ENCODE measurements around the gene PBRM1.

Gene PBRM1

DNA sequence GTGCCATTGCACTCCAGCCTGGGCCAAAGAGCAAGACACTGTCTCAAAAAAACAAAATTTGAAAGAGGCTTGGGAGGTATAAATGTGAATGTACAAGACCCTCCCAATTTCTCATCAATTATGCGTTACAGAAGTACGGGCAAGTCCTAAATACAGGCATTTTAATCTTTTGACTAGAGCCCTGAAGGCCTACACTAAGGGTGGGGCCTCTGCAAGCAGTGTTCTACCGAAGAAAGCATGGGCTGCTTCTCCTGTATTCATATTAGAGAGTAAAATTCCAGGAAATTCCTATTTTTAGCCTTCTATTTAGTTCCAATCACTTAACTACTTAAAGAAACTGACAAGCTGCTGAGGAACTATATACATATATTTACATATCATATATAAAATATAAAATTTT, 25.7 kb downstream of the PBRM1 start:
- DNase-seq = no peak

DNA sequence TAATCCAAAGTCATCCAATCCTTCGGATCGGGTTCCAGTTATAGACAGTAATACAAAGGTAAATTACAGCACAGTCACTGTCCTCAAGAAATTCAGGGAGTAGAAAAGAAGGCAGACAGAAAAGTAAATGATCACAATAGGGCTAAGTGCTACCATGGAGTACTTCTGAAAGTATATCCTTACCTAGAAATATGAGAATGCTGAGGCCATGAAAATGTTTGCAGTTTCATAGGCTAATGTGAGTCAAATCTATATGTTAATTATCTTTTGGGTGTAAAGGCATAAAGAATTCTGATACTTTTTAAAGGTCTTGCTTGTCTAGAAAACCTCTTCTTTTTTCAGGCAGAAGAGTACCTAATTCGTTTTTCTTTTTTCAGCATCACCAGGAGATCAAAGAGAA, 29.8 kb downstream of the PBRM1 start:
- no peak for DNase-seq

DNA sequence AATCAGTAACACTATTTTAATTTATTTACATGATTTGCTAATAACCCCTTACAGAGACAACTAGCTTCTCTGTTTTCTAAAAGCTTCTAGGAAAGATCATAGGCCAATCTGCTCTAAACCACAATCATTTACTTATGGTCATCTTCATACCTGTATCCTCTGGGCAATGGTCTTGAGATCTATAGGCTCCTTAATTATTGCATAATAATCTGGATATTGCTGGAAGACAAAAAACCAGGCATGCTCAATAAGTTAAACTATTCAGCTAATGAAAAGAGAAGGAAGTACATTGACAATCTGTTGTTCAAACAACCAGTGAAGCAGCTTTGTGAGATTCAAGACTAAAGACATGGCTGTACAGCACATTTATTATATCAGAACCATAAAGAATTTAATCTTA, 34.1 kb downstream of the PBRM1 start:
- no peak for DNase-seq

DNA sequence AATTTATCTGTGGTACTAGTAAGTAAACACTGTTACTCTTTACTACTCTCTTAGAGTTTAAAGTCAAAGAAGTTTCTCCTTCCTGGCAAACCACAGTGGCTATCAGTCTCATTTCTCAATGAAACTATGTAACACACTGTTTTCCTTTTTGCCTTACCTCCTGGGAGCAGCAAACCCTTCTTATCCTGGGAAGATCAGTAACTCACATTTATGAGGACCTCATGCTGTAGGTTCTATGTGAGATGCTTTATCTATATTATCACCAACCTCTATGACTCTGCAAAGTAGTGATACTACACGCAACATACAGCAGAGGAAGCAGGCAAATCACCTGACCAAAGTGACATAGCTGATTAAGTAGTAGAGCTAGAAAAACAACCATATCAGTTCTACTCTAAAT, 35.3 kb downstream of the PBRM1 start:
- DNase-seq = peak; percentile 72

DNA sequence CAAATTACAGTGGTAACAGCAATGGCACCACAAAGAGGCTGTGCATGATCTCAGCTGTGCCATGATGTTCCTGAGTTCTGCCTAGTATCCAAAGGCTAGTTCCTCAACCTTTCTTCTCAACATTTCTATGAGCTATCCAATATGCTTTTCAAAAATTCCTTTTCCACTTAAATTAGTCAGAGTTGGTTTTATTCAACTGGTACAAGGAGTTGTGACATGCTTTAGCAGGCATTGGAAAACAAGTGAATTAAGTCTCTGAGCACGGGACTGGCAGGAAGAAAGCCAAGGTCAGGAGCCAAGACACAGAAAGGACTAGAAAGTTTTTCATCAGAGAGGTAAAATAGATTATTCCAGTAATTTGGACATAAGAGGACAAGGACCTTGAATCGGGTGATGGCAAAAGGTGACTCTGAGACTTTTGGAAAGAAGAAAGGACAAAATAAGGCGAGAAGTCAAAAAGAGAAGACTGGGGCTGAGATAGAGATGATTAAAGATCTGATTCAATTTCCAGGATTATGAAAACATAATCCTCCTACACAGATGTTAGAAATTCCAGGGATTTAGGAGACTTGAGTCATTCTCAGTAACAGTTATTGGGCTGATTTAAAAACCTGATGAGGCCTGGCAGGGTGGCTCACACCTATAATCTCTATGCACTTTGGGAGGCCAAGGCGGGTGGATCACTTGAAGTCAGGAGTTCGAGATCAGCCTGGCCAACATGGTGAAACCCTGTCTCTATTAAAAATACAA, 36.1 kb downstream of the PBRM1 start:
- DNase-seq = no peak

DNA sequence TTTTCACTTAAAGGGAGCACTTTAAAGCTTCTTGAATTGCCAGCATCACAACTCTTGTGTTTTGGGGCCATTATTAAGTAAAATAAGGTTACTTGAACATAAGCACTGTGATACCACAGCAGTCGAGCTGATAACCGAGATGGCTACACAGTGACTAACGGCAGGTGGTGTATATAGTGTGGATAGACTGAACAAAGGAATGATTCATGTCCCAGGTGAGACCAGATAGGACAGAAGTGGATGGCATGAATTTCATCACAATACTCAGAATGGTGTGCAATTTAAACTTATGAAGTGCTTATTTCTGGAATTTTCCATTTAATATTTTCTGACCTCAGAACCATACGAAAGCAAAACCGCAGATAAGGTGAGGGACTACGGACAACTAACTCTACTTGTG, 40.2 kb downstream of the PBRM1 start:
- DNase-seq = no peak

DNA sequence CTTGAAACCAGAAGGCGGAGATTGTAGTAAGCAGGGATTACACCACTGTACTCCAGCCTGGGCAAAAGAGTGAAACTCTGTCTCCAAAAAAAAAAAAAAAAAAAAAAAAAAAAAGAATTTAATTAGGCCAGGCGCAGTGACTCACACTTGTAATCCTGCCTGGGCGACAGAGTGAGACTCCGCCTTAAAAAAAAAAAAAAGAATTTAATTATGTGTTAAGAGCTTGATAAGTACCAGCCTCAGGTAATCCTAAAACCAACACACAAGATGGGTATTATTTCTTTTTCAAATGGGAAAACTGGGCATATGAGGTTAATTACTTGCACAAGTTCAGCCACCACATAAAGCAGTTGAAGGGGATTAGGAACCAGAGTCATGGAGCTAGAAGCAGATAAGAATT, 49.0 kb downstream of the PBRM1 start:
- DNase-seq = peak; percentile 26

DNA sequence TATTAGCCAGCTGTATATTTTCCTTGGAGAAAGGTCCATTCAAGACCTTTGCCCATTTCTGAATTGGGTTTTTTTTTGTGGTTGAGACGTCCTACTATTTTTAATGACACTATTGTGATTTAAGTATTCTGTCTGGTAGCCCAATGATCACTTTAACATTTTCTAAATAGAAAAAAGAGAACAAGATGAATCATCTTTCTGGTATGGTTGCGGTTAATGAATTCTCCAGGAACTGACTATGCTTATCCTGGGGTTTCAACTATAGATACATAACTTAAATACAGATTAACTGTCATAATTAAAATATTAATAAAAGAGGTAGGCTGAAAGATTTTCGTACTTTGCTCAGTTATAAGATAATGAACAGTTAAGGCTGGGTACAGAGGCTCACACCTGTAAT, 51.9 kb downstream of the PBRM1 start:
- no peak for DNase-seq

DNA sequence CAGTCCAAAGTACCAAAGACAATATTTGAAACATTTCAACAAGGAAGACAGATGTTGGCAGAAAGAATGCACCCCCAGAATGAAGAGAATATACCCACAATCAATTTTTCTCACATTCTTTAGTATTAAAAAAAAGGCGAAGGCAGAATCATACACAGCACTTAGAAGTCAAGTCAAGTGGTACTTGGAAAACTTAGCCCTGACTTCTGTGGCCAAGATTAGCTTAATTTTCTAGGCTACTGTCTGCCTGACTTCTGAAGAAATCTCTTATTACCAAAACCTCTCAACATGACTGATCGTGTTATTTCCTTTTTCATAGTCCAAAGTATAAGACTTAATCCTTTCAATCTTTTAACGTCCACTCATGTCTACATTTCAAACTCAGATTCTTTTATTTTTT, 60.7 kb downstream of the PBRM1 start:
- DNase-seq = no peak

DNA sequence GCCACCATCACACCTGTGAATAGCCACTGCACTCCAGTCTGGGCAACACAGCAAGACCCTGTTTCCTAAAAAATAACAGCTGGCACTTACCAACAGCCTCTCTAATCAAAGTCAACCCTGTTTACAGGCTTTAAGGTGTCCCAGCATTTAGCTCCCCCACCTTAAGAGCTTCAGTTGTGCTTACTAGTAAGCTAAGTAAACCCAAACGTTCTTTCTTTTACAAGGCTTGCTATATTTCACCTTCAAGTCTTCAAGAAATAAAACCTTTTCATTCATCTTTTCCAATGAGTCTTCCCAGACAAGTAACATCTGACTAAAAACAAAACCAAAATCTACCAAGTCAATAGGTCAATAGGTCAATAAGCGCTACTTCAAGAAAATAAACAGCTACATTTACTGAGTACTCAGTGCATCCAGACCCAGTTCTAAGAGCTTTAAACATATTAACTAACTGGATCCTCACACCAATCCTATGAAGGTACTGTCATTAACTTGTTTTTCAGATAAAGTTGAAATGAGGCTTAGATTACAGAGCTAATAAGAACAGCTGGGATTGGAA, 62.4 kb downstream of the PBRM1 start:
- no peak for DNase-seq

DNA sequence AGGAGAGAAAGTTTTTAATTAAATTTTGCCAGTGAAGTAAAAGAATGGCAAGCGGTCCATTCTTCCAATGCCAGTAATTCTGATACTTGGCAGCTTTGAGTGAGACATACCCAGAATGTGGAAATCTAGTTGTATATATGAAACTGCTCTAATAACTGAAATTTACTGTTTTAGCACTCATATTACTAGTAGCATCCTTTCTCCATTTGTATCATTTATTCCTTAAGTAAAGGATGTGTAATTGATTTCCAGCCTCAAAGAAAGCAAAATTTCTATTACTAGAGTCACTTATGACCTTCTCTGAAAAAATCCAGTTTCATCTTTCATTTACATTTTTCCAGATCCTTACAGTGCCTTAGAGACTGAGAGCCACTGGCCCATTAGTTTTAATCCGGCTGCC, 65.1 kb downstream of the PBRM1 start:
- no peak for DNase-seq

DNA sequence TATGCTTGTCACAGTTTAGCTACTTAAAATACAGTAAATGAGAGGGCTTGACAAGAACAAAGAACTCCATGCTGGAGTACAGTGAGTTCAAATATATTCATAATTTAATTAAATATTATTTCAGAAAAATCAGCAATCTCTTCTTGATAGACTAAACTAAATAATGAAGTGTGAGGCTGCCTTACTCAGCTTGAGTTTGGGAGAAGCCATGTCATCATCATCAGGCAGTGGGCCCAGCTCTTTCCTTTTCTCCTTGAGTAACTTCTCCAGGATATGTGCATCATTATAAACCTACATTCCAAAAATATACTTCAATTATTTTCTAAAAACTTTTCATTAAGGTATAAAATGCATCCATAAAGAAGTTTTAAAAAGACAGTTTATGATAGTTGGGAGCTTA, 70.5 kb downstream of the PBRM1 start:
- no peak for DNase-seq

DNA sequence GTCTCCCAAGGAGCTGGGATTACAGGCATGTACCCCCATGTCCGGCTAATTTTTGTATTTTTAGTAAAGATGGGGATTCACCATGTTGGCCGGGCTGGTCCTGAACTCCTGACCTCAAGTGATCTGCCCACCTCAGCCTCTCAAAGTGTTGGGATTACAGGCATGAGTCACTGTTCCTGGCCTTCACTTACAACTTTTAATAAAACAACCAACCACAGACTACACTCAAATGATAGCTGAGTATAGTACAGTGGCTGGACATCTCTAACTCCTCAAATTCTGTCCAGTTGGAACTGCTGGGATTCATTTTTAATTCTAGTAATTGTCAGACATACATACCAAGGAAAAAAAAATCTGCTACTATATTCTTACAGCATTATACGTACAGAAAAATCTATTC, 71.0 kb downstream of the PBRM1 start:
- DNase-seq = no peak

DNA sequence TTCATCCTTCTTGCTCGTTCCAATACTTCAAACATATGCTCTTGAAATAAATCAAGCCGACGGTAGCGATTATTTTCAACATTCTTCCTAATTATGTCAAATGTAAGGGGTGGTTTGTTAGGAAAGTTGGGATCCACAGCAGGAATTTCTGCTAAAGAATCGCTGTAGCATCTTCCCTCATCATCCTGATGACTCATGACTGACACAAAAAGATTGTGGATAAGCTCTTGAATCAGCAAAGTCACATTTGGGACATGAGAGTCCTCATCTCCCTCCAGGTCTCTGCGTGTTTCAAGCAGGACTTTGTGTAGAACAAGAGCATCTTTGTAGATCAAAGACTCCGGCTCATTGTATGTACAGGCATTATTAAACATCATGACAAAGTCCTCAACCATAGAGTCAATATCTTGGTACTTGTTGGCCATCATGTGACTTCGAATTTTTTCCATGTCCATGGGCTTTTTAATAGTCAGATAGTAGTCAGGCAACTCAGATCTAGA, 76.3 kb downstream of the PBRM1 start:
- DNase-seq = no peak

DNA sequence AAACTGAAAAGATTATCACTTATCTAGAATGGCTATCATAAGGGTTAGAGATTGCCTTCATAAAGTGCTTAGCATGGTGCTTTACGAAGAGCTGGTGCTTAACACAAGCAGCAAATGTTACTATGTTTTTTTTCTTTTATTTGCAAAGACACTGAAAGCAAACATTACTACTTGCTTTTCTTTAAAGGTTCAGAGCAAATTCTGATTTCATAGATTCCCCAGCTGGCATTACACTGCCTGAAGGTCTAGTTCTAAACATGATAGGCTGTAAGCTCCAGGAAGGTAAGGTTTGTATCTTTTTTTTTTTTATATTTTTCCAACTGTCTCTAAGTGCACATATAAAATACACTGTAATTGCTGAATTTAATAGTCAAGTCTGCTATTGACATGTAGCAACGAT, 77.4 kb downstream of the PBRM1 start:
- no peak for DNase-seq

DNA sequence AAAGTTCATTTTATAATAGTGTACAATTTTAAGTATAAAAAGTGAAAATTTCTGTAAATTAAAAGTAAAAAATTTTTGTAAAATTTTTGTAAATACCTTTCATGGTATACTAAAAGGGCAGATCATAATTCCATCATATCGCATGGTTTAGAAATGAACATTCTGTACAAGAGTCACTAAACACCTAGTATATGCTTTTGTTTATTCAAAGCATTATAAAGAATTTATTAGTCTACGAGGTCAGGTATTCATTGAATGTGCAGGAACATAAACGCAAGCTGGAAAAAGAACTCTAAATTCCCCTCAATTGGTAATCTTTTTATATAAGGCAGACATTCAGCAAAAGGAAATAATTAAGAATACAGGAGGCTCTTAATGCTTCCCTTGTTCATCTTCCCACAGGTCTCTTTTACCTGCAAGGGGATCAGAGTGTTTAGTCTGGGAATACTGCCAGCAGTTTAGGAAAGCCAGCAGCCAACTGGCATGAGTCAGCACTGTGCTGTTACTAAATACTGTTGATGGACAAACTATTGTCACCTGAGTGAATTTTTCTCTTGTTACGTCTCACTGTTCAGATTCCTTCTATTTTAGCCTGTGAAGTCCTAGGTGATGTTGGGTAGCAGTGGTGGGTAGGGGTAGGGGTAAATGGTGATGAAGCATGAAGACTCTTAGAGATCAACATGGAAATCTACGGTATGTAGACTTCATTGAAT, 79.2 kb downstream of the PBRM1 start:
- no peak for DNase-seq

DNA sequence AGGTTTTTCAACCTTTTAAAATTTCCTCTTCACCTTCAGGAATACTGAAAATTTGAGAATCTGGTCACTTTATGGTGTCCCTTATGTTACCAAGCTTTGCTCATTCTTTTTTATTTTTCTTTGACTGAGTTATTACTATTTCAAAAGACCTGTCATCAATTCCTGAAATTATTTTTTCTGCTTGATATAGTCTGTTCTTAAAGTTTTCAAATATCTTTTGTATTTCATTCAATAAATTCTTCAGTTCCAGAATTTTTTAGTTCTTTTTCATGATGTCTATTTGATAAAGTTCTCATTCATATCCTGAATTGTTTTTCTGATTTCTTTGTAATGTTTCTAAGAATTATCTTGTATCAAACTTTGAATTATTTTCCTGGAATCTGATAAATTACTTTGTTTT, 85.5 kb downstream of the PBRM1 start:
- DNase-seq = no peak

DNA sequence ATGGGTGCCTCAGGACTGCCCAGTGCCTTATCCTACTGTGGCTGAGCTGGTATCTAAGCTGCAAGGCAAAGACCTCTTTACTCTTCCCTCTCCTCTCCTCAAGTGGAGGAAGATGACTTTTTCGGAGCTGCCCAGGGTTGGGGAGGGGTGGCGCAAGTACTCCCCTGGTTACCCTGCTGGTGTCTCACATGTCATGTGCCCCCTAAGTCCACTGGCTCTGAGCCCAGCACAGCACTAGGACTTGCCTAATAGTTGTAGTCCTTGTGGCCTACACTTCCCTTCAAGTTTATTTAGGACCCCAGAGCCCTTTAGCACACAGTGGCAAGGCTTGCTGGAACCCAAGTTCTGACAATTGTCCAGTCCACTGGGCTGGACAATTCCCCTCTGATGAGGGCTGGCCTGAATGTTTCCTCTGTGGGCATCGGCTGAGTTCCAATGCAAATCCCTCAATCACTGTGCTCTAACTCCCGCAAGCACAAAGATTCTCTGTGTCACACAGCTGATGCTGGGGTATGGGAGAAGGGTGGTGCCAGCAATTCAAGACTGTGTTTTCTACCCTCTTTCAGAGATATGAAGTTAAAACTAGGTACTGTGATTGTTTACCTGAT, 89.0 kb downstream of the PBRM1 start:
- no peak for DNase-seq

DNA sequence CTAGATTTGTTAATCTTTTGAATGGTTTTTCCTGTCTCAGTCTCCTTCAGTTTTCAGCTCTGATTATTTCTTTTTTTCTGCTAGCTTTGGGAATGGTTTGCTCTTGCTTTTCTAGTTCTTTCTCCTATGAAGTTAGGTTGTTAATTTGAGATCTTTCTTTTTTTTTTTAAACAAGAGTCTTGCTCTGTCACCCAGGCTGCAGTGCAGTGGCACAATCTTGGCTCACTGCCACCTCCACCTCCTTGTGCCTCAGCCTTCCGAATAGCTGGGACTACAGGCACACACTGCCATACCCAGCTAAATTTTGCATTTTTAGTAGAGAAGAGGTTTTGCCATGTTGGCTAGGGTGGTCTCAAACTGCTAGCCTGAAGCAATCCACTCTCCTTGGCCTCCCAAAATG, 92.6 kb downstream of the PBRM1 start:
- no peak for DNase-seq

DNA sequence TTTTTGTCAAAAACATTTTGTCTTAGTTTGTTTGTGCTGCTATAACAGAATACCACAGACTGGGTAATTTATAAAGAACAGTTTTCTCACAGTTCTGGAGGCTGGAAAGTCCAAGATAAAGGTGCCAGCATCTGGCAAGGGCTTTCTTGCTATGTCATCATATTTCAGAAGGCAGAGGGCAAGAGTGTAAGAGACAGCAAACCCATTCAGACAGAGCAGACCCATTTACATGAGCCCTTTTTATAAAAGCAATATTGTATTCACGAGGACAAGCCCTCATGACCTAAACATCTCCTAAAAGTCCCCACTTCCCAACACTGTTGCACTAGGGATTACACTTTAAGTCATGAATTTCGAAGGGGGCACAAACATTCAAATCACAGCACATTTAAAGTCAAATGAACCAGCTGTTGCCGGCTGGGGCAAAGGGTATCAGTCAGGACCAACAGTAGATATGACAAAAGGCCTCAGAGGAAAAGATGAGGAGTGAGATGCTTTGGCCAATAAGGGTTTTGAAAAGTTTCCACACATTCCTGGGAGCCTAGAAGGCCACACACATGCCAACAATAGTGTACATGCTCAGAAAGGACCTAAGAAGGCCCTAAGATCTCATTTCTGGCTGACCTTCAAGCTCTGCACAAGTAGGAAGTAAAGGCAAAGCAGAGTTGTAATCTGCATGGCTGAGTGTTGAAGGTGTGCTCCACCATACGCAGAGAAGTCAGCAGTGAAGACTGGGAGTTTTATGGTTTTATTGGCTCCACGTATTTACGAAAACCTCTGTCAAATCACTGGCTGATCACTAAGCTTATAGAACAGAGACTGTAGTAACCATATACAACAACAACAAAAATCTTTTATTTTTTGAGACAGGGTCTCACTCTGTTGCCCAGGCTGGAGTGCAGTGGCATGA, 111.4 kb downstream of the PBRM1 start:
- DNase-seq = no peak

DNA sequence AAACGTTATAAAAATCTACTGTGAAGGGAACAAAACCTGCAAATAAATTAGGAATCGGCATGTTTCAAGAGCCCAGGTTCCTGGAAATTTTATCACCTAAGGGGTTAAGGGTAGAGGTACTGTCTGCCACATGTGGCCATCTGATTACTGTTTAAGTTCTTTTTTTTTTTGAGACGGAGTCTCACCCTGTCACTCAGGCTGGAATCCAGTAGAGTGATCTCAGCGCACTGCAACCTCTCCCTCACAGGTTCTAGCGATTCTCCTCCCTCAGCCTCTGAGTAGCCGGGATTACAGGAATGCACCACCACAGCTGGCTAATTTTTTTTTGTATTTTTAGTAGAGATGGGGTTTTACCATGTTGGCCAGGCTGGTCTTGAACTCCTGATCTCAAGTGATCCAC, 113.5 kb downstream of the PBRM1 start:
- peak; percentile 9 for DNase-seq

DNA sequence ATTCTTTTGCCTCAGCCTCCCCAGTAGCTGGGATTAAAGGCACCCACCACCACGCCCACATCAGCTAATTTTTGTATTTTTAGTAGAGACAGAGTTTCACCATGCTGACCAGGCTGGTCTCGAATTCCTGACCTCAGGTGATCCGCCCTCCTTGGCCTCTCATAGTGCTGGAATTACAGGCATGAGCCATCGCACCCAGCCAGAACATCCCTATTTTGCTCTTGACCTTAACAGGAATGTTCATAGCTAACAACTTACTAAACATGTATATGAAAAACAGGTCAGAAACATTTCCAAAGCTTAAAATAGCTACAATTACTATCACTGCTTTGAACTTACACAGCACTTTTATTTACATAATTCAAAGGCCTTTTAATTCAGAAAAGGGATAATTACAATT, 115.6 kb downstream of the PBRM1 start:
- no peak for DNase-seq

DNA sequence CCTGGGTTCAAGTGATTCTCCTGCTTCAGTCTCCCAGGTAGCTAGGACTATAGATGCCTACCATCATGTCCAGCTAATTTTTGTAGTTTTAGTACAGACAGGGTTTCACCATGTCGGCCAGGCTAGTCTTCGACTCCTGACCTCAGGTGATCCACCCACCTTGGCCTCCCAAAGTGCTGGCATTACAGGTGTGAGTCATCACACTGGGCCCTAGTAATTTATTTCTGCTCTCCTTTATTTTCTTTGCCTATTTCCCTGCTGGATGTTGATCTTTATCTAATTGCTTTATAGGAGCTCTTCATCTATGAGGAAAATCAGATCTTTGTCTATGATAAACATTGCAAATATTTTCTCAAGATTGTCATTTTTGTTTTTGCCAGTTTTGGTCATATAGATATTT, 117.6 kb downstream of the PBRM1 start:
- no peak for DNase-seq
